Muscle of back (tissue), 13 donors: ENCODE results near the gene OLIG3. TPM values are rescaled to one million over a fixed set of nuclear protein-coding genes. Genes with fewer than 3 reads are reported as not detected.

Experiments used
- DNase-seq, 3 donors: peaks; one replicate each; pipeline versions ENCODE4 v3.0.0 to v3.0.0-alpha.2; 2013
- long read RNA-seq, 9 donors: transcript quantifications; one replicate each; lab custom pipeline, GENCODE V29; 2026
- polyA plus RNA-seq, 10 donors: library from polyadenylated mRNA; unstranded; fragments of 120-200 nt; gene quantifications; one replicate each; pipeline ENCODE4 v1.2.1, GENCODE V29; 2013; ENCODE audit not compliant: insufficient read length in 10 of 10

Gene OLIG3
- polyA plus RNA-seq = not detected
- long read RNA-seq, donor 1 = 0 reads
- long read RNA-seq, donor 2 = 0 reads
- long read RNA-seq, donor 3 = 0 reads
- long read RNA-seq, donor 4 = 0 reads
- long read RNA-seq, donor 5 = 0 reads
- long read RNA-seq, donor 6 = 0 reads
- long read RNA-seq, donor 7 = 0 reads
- long read RNA-seq, donor 8 = 0 reads
- long read RNA-seq, donor 9 = 0 reads

GRCh38 chr6:137494281-137494987 lies at the start of gene OLIG3:
TSS of gene OLIG3 (minus strand) at chr6:137494394. CDS start at chr6:137494170, 224 bp downstream.
- DNase-seq = peak in 1 of 3 donors; percentile 37

- no peak for DNase-seq
Observed at GRCh38 chr6:137543114-137543513, 48.9 kb upstream of the OLIG3 start.

DNA sequence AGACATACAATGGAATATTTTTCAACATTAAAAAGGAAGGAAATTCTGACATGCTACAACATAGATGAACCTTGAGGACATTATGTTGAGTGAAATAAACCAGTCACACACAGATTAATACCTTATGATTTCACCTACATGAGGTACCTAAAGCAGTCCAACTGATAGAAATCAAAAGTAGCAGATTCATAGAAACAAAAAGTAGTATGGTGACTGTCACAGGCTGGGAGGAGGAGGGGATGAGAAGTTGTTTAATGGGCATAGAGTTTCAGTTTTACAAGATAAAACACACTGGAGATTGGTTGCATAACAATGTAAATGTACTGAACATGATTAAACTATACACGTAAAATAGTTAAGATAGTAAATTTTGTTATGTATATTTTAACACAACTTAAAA lies 48.5 kb upstream of the OLIG3 start:
- no peak for DNase-seq

- no peak for DNase-seq
Observed at GRCh38 chr6:137541534-137542063, 47.4 kb upstream of the OLIG3 start.

- no peak for DNase-seq
Observed at GRCh38 chr6:137536104-137536773, 42.0 kb upstream of the OLIG3 start.

GRCh38 chr6:137531376-137532092 lies 37.3 kb upstream of the OLIG3 start:
- DNase-seq = no peak

DNA sequence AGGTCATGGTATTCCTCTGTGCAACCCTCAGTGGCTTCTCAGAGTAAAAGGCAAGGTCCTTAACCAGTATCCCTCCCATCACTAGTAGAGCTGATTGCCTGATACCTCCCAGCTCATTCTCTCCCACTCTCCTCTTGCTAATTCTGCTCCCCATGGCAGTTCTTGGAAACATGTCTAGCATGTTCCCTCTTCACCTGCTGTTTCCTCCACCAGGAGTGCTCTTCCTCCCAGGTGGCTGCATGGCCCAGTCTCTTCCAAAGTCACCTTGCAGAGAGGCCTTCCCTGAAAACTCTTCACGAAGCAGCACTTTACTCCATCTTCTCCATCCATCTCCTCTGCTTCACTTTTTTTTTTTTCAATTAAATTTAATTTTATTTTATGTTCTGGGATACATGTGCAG lies 36.2 kb upstream of the OLIG3 start:
- DNase-seq = no peak

- DNase-seq = no peak
Observed at GRCh38 chr6:137522831-137523230, 28.6 kb upstream of the OLIG3 start.

- DNase-seq = no peak
Observed at GRCh38 chr6:137522198-137522798, 28.1 kb upstream of the OLIG3 start.

DNA sequence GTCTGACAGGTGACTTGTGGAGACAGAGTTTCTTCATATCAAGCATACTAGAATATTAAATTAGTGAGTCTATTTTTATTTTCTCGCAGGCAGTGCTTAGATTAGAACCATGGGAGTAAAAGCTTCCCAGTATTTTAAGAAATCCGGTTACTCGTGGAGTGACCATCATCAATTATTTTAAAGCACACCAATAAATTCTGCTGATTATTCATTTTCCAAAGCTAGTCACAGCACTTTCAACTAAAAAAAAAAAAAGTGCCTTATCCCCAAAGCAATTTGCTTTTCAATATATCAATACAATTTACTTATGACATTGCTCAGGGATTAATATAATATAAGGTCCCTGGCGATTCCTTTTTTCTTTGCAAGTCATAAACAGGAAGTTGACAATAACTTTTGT lies 26.3 kb upstream of the OLIG3 start:
- DNase-seq = no peak

DNA sequence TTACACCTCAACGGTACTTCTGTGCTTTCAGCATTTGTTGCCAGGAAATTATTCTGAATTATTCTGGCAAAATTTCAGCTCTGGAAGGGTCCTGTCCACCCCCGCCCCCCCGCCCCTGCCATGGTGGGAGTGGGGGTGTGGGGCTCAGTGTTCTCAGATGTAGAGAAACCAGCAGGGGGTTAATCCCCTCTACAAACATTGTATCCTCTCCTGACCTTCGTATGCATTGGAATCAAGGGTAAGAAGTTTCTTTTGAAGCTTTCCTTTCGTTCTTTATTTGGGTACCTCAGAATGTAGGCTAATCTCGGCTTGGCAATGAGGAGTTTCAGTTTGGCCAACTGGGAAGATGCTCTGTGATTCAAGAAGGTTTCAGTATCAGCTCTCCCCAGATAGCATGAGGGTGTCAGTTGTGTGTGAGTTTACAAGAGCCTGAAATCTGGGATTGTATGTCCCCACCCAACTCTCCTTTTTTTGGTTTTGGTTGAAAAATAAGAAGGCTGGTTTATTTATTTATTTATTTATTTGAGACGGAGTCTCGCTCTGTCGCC lies 25.5 kb upstream of the OLIG3 start:
- no peak for DNase-seq

GRCh38 chr6:137518386-137518983 lies 24.3 kb upstream of the OLIG3 start:
- no peak for DNase-seq

- DNase-seq = no peak
Observed at GRCh38 chr6:137514418-137514817, 20.2 kb upstream of the OLIG3 start.

DNA sequence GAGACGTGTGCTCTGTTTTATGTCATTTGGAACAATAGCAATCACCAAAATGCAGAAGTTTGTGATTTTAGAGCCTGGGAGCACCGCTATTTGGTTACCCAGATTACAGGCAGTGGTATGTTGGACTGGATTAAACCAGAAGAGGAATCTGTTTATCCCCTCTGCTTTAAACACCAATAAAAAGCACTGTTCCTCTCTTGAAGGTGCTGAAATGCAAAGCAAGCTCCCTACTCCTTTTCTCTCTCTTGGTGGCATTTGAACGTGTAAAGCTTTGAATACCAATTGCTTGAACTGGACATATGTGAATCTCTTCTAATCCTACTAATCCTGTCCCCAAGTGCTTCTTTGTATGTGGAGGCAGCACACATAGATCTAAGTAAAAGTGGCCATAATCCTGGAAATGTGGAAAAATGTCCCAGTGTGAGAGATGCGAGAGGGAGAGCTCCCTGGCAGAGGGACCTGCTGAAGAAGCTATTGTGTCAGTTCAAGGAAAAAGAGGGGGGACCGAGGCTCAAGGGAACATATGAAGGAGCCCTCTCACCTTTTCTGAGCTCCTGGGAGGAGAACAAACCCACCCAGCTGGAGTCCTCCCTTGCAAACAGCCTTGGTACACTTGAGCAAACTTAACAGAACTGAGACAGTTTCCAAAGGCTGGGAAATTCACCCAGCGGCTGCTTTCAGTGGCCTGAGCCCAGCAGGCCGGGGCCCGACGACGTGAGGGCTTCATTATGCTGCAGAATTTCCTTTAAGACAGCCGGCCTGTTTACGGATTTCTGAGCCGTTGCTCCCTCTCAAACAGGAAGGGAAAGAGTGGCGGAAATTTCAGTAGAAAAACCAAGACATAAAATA lies 18.8 kb upstream of the OLIG3 start:
- DNase-seq = no peak

GRCh38 chr6:137510923-137511322 lies 16.7 kb upstream of the OLIG3 start:
- no peak for DNase-seq

GRCh38 chr6:137498481-137499190 lies 4.4 kb upstream of the OLIG3 start:
- DNase-seq = peak in 1 of 3 donors; percentile 39

GRCh38 chr6:137497721-137498463 lies 3.7 kb upstream of the OLIG3 start:
- DNase-seq = peak in 1 of 3 donors; percentile 36

DNA sequence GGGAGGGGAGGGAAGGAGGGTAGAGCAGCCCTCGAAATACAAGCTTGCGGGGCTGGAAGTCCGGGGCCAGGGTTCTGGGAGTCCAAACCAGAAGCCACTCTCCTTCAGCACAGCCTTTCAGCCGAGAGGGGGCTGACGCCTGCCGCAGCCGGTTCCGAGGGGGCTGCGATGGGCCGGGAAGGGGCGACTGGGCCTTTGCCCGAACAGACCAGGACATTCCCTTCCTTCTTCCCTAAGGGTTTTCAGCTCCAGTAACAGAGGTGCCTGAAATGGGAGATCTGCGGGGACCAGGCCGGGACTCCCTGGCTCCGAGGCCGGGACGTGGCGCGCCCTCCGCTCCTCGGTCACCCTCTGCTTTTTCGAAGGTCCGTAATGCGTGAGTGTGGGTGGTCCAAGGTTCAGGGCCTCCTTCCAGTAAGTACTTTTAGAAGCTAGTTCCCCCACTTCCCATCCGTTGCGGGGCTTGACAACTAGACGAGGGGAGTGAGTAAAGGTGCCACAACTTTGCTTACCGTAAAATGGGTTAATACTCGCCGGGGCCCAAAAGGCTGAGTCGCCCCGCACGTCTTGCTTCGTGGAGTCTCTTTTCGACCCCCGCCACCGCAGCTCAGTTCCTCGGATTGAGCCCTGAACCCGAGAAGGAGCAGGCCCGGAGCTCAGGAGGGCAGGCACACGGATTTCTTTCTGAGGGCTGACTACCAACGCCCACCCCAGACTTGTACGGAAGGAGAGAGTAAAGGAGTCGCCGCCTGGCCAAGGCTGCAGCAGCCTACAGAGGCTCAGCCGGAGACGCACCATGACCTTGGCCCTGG lies 2.9 kb upstream of the OLIG3 start:
- peak in 1 of 3 donors; percentile 30 for DNase-seq
